HG02642 (cell line): ENCODE measurements around the gene PLEKHG4.

Experiments used
- ATAC-seq: cut with Tn5 transposase; IDR thresholded peaks from one replicate; pipeline ENCODE4 v1.9.1; 2021; ENCODE audit warnings: mild to moderate bottlenecking; ENCODE audit not compliant: unreplicated experiment, poor library complexity

Gene PLEKHG4

GRCh38 chr16:67245186-67245585 lies 34.1 kb upstream of the PLEKHG4 start:
- ATAC-seq = no peak

GRCh38 chr16:67245674-67246080 lies 33.7 kb upstream of the PLEKHG4 start:
- no peak for ATAC-seq

- ATAC-seq = peak; percentile 25
These were observed 33.1 kb upstream of the PLEKHG4 start for GRCh38 chr16:67246081-67246755.

GRCh38 chr16:67246756-67247191 lies 32.6 kb upstream of the PLEKHG4 start:
- ATAC-seq = peak; percentile 28

- peak; percentile 50 for ATAC-seq
These were observed 31.9 kb upstream of the PLEKHG4 start, which contains the start of gene FHOD1 for GRCh38 chr16:67247192-67248072. TSS of gene FHOD1 (minus strand) at chr16:67247481. CDS start at chr16:67247410, 71 bp downstream.

- no peak for ATAC-seq
These were observed 31.3 kb upstream of the PLEKHG4 start for GRCh38 chr16:67248073-67248400.

GRCh38 chr16:67248401-67249177 lies 30.7 kb upstream of the PLEKHG4 start, which contains the start of gene SLC9A5:
TSS of gene SLC9A5 (plus strand) at chr16:67248979. CDS start at chr16:67249015, 36 bp downstream.
- ATAC-seq = no peak

GRCh38 chr16:67249178-67250044 lies 29.9 kb upstream of the PLEKHG4 start:
- ATAC-seq = no peak

- no peak for ATAC-seq
These were observed 29.3 kb upstream of the PLEKHG4 start for GRCh38 chr16:67250045-67250327.

- no peak for ATAC-seq
These were observed 26.5 kb upstream of the PLEKHG4 start for GRCh38 chr16:67252609-67253497.

- no peak for ATAC-seq
These were observed 24.4 kb upstream of the PLEKHG4 start for GRCh38 chr16:67254801-67255552.

- ATAC-seq = no peak
These were observed 23.6 kb upstream of the PLEKHG4 start for GRCh38 chr16:67255553-67256221.

- no peak for ATAC-seq
These were observed 22.6 kb upstream of the PLEKHG4 start for GRCh38 chr16:67256701-67257230.

GRCh38 chr16:67257486-67258160 lies 21.7 kb upstream of the PLEKHG4 start:
- ATAC-seq = no peak

GRCh38 chr16:67258161-67258835 lies 21.0 kb upstream of the PLEKHG4 start:
- no peak for ATAC-seq

GRCh38 chr16:67259705-67260104 lies 19.6 kb upstream of the PLEKHG4 start:
- no peak for ATAC-seq
